Stomach (tissue), 9 donors: ENCODE measurements around the gene NANOS1. TPM values are rescaled to one million over a fixed set of nuclear protein-coding genes. Genes with fewer than 3 reads are reported as not detected.

ENCODE experiments used
- DNase-seq, 2 donors: peaks; one replicate each; pipeline versions ENCODE4 v3.0.0 to v3.0.0-alpha.2; 2013 to 2019
- H3K27ac ChIP-seq, 5 donors: fragments of 200-600 bp in 4 of 5; sonication (generic) in 4 of 5; one replicate each; pipeline ENCODE4 v1.5.1; 2013 to 2019; ENCODE audit warnings: mild to moderate bottlenecking in 1 of 5, moderate library complexity in 1 of 5
- H3K27me3 ChIP-seq, 3 donors: fragments of 200-600 bp; sonication (generic); one replicate each; pipeline ENCODE4 v1.5.1; 2017 to 2019; ENCODE audit warnings: mixed run types in 1 of 3
- H3K36me3 ChIP-seq, 4 donors: fragments of 200-600 bp; sonication (generic); 1 replicate in 3 of 4; 2 replicates in 1 of 4; pipeline ENCODE4 v1.5.1; 2016 to 2019
- H3K4me1 ChIP-seq, 4 donors: fragments of 200-600 bp; sonication (generic); one replicate each; pipeline ENCODE4 v1.5.1; 2016 to 2019
- H3K4me3 ChIP-seq, 4 donors: fragments of 200-600 bp; sonication (generic) in 3 of 4; one replicate each; pipeline ENCODE4 v1.5.1; 2016 to 2019; ENCODE audit warnings: mild to moderate bottlenecking in 1 of 4
- H3K9me3 ChIP-seq, 4 donors: fragments of 200-600 bp; sonication (generic); one replicate each; pipeline ENCODE4 v1.5.1; 2016 to 2019
- EP300 ChIP-seq: sonication (generic); formaldehyde crosslinking; IDR thresholded peaks from one replicate; pipeline ENCODE4 v1.6.1; 2017; ENCODE audit warnings: antibody characterized with exemption
- POLR2A ChIP-seq, 4 donors: fragments of 450-650 bp; IDR thresholded peaks; one replicate each; pipeline ENCODE4 v1.6.1; 2016; ENCODE audit warnings: antibody characterized with exemption in 4 of 4, control low read depth in 2 of 4, mild to moderate bottlenecking in 1 of 4, moderate library complexity in 1 of 4
- POLR2AphosphoS5 ChIP-seq, 3 donors: sonication (generic); formaldehyde crosslinking; IDR thresholded peaks; one replicate each; pipeline ENCODE4 v1.6.1; 2016; ENCODE audit warnings: antibody characterized with exemption in 3 of 3
- WGBS, 5 donors: extraction: QIAGEN DNeasy Blood & Tissue Kit in 3 of 5; methylation state at CpG; one replicate each; pipeline versions ENCODE4 v1.1.5 to v1.1.7; 2013 to 2018; 5-methylcytosine and 5-hydroxymethylcytosine counted together
- intact Hi-C: fragments of 100-400 bp; cut with DNase I; formaldehyde crosslinking; loops from one replicate; pipeline ENCODE4 v1.15.1; 2023; ENCODE audit warnings: low total_unique reads
- polyA plus RNA-seq, 3 donors: library from polyadenylated mRNA; stranded (reverse); fragments of 200-250 nt; gene quantifications; one replicate each; pipeline ENCODE4 v1.2.3, GENCODE V29; 2013
- small RNA-seq, 4 donors: library from RNA; depleted of rRNA; stranded (forward); fragments of <200 nt; gene quantifications; one replicate each; pipeline ENCODE3, GENCODE V24; 2016
- total RNA-seq, 5 donors: library from RNA; depleted of rRNA; stranded (reverse); fragments of >200 nt; gene quantifications; one replicate each; pipeline versions ENCODE4 v1.1.0 to v1.2.3, GENCODE V29; 2014 to 2016
- TF ChIP-seq, protein P1 (sequence below), 7 experiments: fragments of 450-650 bp in 4 of 7; fragments of 200-600 bp in 3 of 7; sonication (generic) in 3 of 7; IDR thresholded peaks; one replicate each; pipeline ENCODE4 v1.5.1; 2016 to 2019; ENCODE audit warnings: antibody characterized with exemption in 7 of 7, control low read depth in 2 of 7, mild to moderate bottlenecking in 1 of 7
- donor health status: healthy with polysubstance abuse.
- donor health status: Bipolar disorder and iron deficiency.
- donor health status: healthy.

Gene NANOS1
- total and polyA plus RNA-seq, 8 donors: under 0.01 to 16.1 (median 3.7) TPM

DNA sequence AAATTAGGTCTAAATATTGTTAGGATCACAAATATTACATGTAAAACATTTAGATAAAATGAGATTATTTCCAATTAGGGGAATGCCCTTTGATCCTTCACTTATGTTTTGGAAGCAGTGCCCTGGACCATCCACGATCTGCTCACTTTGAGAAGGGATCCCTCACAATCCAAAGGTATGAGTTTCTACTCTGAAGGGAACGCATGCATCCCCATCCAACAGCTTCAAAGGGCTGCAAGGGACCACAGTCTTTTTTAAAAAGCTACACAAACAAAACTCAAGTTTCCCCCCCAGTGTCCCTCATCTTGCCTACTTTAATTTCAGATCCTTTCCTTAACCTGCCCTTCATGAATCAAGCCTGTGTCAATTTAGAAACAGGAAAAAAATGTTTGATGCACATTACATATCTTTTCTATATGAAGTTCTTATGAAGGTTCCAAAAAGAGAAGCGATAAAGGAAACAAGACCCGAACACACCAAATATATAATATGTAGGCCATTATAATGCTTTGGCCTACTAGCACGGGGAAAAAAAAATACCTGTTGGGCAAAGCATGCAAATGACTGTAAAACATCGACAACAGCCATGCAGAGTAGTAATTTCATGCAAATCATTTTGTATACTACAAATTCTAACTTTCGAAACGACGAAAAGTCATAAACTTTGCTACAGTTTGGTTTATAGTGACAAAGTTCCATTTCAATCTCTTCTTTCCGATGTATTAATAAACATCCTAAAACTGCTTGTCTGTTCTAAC, 49.1 kb downstream of the NANOS1 start:
- 16 to 21% (median 18%) methylated on average over 10 of the region's 10 CpGs for WGBS, 5 donors
- intact Hi-C loops: no loop called here
- Histone ChIP-seq H3K27ac (peak overlapping the region in 3 of 5 donors; percentile 98 to 100 (median 98)), H3K4me1 (peaks cover 24 to 63% (median 46%) of the 10 kb centered on the region in 4 donors), H3K9me3 (no peaks in the 10 kb centered on the region), H3K27me3 (no peaks in the 10 kb centered on the region), H3K36me3 (peaks cover 0 to 8% (median under 1%) of the 10 kb centered on the region in 4 donors), H3K4me3 (peak overlapping the region; percentile 80 to 96 (median 88))
- TF ChIP-seq POLR2A (IDR thresholded peaks at IDR 0.05): no peak
- TF ChIP-seq, protein P1, sequence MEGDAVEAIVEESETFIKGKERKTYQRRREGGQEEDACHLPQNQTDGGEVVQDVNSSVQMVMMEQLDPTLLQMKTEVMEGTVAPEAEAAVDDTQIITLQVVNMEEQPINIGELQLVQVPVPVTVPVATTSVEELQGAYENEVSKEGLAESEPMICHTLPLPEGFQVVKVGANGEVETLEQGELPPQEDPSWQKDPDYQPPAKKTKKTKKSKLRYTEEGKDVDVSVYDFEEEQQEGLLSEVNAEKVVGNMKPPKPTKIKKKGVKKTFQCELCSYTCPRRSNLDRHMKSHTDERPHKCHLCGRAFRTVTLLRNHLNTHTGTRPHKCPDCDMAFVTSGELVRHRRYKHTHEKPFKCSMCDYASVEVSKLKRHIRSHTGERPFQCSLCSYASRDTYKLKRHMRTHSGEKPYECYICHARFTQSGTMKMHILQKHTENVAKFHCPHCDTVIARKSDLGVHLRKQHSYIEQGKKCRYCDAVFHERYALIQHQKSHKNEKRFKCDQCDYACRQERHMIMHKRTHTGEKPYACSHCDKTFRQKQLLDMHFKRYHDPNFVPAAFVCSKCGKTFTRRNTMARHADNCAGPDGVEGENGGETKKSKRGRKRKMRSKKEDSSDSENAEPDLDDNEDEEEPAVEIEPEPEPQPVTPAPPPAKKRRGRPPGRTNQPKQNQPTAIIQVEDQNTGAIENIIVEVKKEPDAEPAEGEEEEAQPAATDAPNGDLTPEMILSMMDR (IDR thresholded peaks at IDR 0.05): no peak
- TF ChIP-seq POLR2AphosphoS5 (IDR thresholded peaks at IDR 0.05): no peak
- no peak for TF ChIP-seq EP300
- DNase-seq: no peak

DNA sequence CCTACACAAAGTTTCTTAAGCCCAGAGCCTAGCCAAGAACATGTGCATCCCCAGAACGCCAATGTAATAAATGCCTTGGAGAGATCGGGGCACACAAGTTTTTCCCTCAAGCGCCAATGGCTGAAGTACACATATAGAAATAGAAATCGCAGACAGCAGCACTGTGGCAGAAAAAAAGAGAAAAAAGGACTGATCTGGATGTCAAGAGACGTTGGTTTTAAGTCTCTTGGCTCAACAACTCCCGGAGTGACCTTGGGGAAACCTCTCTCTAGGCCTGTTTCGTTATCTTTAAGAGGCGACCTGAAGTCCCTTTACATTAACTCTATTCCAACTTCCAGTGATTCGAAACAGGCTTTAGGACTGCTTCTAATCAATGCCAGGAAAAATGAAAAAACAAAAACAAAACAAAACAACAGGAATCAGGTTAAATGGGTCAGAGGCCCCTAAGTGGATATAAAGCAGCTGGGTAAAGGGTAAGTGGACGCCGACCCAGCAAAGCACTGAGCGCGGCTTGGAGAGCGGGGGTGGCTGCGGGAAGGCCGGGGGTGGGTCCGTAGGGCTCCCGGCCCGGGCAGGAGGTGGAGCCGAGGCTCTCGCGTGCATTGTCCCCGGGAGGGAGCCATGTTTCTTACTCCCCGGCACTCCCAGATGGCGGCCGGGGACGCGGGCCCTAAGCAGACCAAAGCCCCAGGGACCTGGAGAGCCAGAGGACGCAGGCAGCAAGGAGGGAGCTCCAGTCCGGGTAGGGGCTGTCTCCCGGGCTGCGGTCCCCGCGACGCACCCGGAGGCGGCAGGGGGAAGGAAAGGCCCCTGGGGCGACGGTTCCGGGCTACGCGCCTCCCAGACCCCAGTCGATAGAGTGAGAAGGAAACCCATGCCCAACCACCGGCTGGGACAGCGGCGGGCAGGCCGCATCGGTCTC, 50.3 kb downstream of the NANOS1 start:
- H3K4me3 ChIP-seq: peak overlapping the region; percentile 80 to 96 (median 88)
- H3K36me3 ChIP-seq: no peaks in the 10 kb centered on the region
- no peaks in the 10 kb centered on the region for H3K27me3 ChIP-seq
- WGBS, 5 donors: 0 to 1% (median 0%) methylated on average over 24 to 48 of the region's 48 CpGs
- H3K9me3 ChIP-seq: no peaks in the 10 kb centered on the region
- TF ChIP-seq POLR2A (IDR thresholded peaks at IDR 0.05) (no peak), POLR2AphosphoS5 (IDR thresholded peaks at IDR 0.05) (peak in 2 of 3 donors; percentile 60 to 74), EP300 (no peak)
- H3K27ac ChIP-seq: peak overlapping the region; percentile 98 to 100 (median 99)
- H3K4me1 ChIP-seq: peaks cover 17 to 53% (median 40%) of the 10 kb centered on the region in 4 donors
- peak; percentile 78 to 93 for DNase-seq
- intact Hi-C loops: no loop called here

DNA sequence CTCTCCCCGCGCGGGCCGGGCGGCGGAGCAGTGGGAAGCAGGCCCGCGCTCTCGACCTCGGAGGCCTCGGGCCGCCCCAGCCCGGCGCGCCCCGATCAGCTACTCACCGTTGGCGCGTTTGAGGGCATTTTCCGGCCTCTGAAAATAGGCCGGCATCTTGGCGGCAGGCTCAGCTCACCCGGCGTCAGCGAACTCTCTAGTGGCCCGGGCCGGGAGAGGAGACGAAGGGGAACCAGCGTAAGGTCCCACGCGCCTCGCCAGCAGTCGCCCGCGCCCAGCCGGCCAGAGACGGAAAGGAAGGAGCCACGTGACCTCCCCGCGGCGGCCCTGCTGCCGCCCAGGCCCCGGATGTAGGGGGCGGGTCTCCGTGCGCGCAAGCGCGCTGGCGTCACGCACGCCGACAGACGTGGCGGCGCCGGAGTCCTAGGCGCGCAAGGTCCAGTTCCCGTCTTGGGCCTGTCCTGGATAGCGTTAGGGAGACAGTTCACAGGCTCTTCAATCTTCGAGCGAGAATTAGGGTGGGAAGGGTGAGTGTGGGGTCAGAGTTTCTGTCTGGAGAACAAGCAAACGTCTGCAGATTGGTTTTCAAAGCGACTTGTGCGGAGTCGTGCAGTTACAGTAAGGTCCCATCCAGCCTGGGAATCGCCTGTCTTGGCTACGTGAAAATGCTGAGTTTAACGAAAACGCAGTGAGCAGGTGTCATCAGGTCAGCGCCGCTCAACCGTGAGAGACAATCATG, 51.2 kb downstream of the NANOS1 start, which contains the start of gene EIF3A:
Gene EIF3A, minus strand, starts transcription at position 297 of the 739 bp plus-strand sequence. Its CDS starts 141 bp downstream, at position 156.
- peak; percentile 94 to 98 for DNase-seq
- Histone ChIP-seq H3K36me3 (no peaks in the 10 kb centered on the region), H3K9me3 (no peaks in the 10 kb centered on the region), H3K4me1 (peaks cover 17 to 46% (median 38%) of the 10 kb centered on the region in 4 donors), H3K27ac (peak within 1 kb of the TSS; percentile 98 to 100 (median 99)), H3K27me3 (no peaks in the 10 kb centered on the region), H3K4me3 (peak within 1 kb of the TSS; percentile 80 to 96 (median 88))
- WGBS, 5 donors: 0 to 1% (median 0%) methylated on average over 14 to 74 of the region's 74 CpGs
- intact Hi-C loops: no loop called here
- TF ChIP-seq POLR2A (IDR thresholded peaks at IDR 0.05) (peak in 1 of 4 donors; percentile 95), EP300 (no peak), POLR2AphosphoS5 (IDR thresholded peaks at IDR 0.05) (peak; percentile 96 to 99 (median 98))
- TF ChIP-seq, protein P1 (IDR thresholded peaks at IDR 0.05): no peak

Small RNA genes lying within 50 kb of the gene (small RNA-seq; reads per million reads assigned to genes)
- gene RF00413: 0 reads per million in 4 donors
- gene SNORA19: 0 to 1.2 (median 0.44) reads per million in 4 donors

Other genes with a start within 250 kb of the NANOS1 start
- 100 to 1,000 TPM in 3 of 5 donors, 10 to 100 TPM in 2; 48.4 to 156 (median 125) TPM for gene EIF3A, start 51.1 kb downstream of the NANOS1 start, total RNA-seq
- 10 to 100 TPM; 37.3 to 91.6 (median 46.2) TPM for gene EIF3A, start 51.1 kb downstream of the NANOS1 start, polyA plus RNA-seq
- gene DENND10, start 74.4 kb downstream of the NANOS1 start, total RNA-seq: 10 to 100 TPM in 4 of 5 donors, 1 to 10 TPM in 1; 8.9 to 82.3 (median 36.0) TPM
- gene DENND10, start 74.4 kb downstream of the NANOS1 start, polyA plus RNA-seq: 10 to 100 TPM; 13.3 to 35.0 (median 20.2) TPM
- 10 to 100 TPM in 4 of 5 donors, 1 to 10 TPM in 1; 2.7 to 72.7 (median 15.8) TPM for gene SFXN4, start 136.0 kb downstream of the NANOS1 start, total RNA-seq
- 10 to 100 TPM; 32.4 to 50.6 (median 36.8) TPM for gene SFXN4, start 136.0 kb downstream of the NANOS1 start, polyA plus RNA-seq
- gene PRDX3, start 149.1 kb downstream of the NANOS1 start, total RNA-seq: 100 to 1,000 TPM in 2 of 5 donors, 10 to 100 TPM in 3; 11.9 to 163 (median 91.7) TPM
- 100 to 1,000 TPM in 2 of 3 donors, 10 to 100 TPM in 1; 88.9 to 146 (median 144) TPM for gene PRDX3, start 149.1 kb downstream of the NANOS1 start, polyA plus RNA-seq
- gene GRK5, start 177.9 kb downstream of the NANOS1 start, total RNA-seq: 10 to 100 TPM; 18.1 to 56.2 (median 31.9) TPM
- gene GRK5, start 177.9 kb downstream of the NANOS1 start, polyA plus RNA-seq: 10 to 100 TPM; 10.9 to 95.9 (median 61.0) TPM